Smooth muscle cell of the coronary artery (primary cell): ENCODE measurements around the gene TPRX2. TPM values are rescaled to one million over a fixed set of nuclear protein-coding genes. Genes with fewer than 3 reads are reported as not detected.

ENCODE experiments used
- total RNA-seq: library from RNA; depleted of rRNA; stranded (reverse); fragments of >200 nt; gene quantifications from 2 replicates; pipeline ENCODE4 v1.2.3, GENCODE V29; 2014; ENCODE audit warnings: low replicate concordance

Gene TPRX2, protein sequence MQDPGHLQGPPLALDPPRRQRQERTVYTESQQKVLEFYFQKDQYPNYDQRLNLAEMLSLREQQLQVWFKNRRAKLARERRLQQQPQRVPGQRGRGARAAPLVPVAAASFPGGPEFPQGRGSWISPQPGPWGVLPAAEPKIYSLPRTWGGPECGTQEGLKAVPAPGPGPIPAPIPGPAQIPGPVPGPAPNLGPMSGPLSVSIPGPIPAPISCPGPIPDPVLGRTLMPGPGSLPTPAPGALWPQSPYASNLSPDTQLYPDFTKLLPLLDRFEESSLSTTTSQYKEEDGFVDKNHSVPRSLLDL
- total RNA-seq: not detected in 2 replicates

DNA sequence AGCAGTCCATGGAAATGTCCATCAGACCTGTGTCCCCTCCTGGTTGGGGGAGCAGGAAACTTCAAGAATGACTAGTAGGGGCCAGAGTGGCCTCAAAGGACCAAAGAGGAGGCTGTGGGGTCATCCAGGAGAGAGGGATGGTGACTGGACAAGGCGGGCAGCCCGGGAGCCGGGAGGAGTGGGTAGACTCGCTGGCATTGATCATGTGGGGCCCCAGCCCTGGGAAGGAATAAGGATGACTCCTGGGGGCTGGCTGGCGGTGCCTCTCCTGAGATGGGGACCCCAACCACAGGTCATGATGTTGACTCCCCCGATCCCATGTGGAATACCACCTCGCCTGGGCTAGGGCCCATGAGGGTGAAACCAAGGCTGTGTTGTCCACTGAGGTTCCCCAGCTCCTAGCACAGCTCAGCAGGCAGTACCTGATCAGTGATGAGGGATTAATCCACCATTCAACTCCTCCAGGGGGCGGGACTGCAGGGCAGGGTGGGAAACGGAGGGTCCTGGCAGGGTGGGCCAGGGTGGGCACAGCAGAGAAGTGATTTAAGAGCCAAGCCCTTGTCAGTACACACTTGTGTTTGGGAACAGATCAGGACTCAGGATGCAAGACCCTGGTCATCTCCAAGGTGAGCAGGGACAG is at the start of gene TPRX2:
TPRX2 (plus strand) TSS at position 590 of the 640 bp plus-strand sequence; CDS start at position 602, 12 bp downstream.

DNA sequence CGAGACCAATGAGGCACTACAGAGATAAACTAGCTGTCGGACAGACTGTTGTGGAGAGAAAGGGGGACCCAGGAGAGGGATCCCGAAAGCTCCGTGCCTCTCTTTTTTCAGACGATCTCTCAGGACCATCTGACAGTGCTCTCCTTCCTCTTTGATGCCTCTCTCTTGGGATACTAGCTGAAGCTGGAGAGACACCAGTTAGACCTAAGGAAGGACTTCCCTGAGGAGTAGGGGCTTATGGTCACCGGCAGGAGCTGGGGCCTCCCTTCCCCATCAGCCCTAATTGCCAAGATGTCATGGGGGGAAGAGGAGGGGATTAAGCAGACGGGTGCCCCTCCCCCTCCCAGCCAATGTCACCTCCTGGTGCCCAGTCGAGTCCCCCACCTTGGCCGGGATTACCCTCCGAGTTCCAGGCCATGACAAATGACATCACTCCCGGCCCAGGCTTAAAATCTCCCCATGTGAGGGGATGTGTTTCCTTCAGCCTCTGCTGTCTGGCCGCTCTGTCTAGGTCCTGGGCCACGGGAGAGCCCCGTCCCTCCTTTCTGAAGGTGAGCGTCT is 37.5 kb upstream of the TPRX2 start, which contains the start of gene CRX:
CRX (plus strand) TSS at position 478 of the 561 bp plus-strand sequence. CDS start 12,507 bp downstream, outside the sequence.

DNA sequence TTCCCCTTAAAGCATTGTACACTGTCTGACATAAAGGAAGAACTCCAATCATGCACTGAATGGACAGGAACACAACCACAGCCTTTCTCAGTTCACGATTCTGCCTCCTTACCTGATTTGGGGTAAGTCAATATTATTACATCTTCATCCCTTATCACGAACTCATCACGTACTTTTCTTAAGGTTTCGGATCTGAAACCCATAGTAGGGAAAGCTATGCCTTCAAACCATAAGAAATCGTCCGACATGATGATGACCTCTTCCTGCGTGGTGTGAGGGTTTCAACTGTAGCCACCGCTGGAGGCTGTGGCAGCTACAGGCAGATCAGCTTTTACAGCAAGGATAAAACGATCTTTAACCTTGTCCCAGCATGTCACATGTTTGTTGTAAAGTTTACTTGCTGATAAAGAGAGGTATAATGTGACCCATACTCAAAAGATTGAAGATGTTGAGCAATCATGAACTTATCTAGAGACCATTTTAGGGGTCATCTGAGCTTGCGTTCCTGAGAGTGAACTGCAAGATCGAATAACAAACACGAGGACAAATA is 27.1 kb downstream of the TPRX2 start, which contains the start of gene SULT2A1:
SULT2A1 (minus strand) TSS at position 306 of the 550 bp plus-strand sequence; CDS start at position 248, 58 bp downstream.

Other genes with a start within 250 kb of the TPRX2 start
- gene EHD2, start 145.8 kb upstream of the TPRX2 start, total RNA-seq: 95.6 and 106 TPM in 2 replicates
- 50.9 and 70.0 TPM in 2 replicates for gene NOP53, start 113.7 kb upstream of the TPRX2 start, total RNA-seq
- 68.6 and 209 TPM in 2 replicates for gene SELENOW, start 80.5 kb upstream of the TPRX2 start, total RNA-seq
- not detected in 2 replicates for gene TPRX1, start 54.7 kb upstream of the TPRX2 start, total RNA-seq
- gene CRX, start 37.3 kb upstream of the TPRX2 start, total RNA-seq: not detected in 2 replicates
- not detected in 2 replicates for gene SULT2A1, start 27.1 kb downstream of the TPRX2 start, total RNA-seq
- gene BSPH1, start 132.9 kb downstream of the TPRX2 start, total RNA-seq: not detected in 2 replicates
- not detected in 2 replicates for gene ELSPBP1, start 135.4 kb downstream of the TPRX2 start, total RNA-seq
- gene CABP5, start 184.8 kb downstream of the TPRX2 start, total RNA-seq: not detected in 2 replicates